Progenitor cell of endocrine pancreas (in vitro differentiated cells): ENCODE results near the gene NEU2. TPM values are rescaled to one million over a fixed set of nuclear protein-coding genes. Genes with fewer than 3 reads are reported as not detected.

Experiments
- DNase-seq: peaks from one replicate; pipeline ENCODE4 v3.0.0; 2021; ENCODE audit warnings: low spot score; ENCODE audit not compliant: unreplicated experiment
- H3K27ac Mint-ChIP-seq: 2 replicates; pipeline ENCODE4 v1.8.0; 2021; ENCODE audit warnings: mild to moderate bottlenecking, moderate library complexity, mixed read lengths
- H3K27me3 Mint-ChIP-seq: 2 replicates; pipeline ENCODE4 v1.8.0; 2021; ENCODE audit warnings: mixed read lengths
- H3K36me3 Mint-ChIP-seq: 2 replicates; pipeline ENCODE4 v1.8.0; 2022; ENCODE audit warnings: mixed read lengths; ENCODE audit not compliant: insufficient read depth
- H3K4me1 Mint-ChIP-seq: 2 replicates; pipeline ENCODE4 v1.8.0; 2021; ENCODE audit warnings: low read depth, mixed read lengths
- H3K4me3 Mint-ChIP-seq: 2 replicates; pipeline ENCODE4 v1.8.0; 2021; ENCODE audit warnings: low read depth, mild to moderate bottlenecking, moderate library complexity, mixed read lengths
- H3K9me3 Mint-ChIP-seq: 2 replicates; pipeline ENCODE4 v1.8.0; 2021; ENCODE audit warnings: low read depth, mixed read lengths
- CTCF ChIP-seq: fragments of 200-600 bp; sonication (generic); IDR thresholded peaks from one replicate; pipeline ENCODE4 v1.5.0; 2021; ENCODE audit warnings: antibody characterized with exemption, mild to moderate bottlenecking; ENCODE audit not compliant: unreplicated experiment
- total RNA-seq: library from RNA; stranded (reverse); gene quantifications from 2 replicates; pipeline ENCODE4 v1.2.1, GENCODE V29; 2021

The NEU2 gene
- total RNA-seq, 1 donor from 2014 or later = not detected

- H3K27me3 Mint-ChIP-seq = no peaks in the 10 kb centered on the region
- H3K27ac Mint-ChIP-seq = no peak overlapping the region
- TF ChIP-seq CTCF = no peak
- H3K9me3 Mint-ChIP-seq = no peaks in the 10 kb centered on the region
- H3K4me1 Mint-ChIP-seq = no peaks in the 10 kb centered on the region
- no peak for DNase-seq
- H3K36me3 Mint-ChIP-seq = no peaks in the 10 kb centered on the region
- H3K4me3 Mint-ChIP-seq = no peak overlapping the region
These were observed 9.3 kb upstream of the NEU2 start for GRCh38 chr2:233023007-233023760.

GRCh38 chr2:233023761-233024410 lies 8.6 kb upstream of the NEU2 start:
- TF ChIP-seq CTCF = no peak
- H3K36me3 Mint-ChIP-seq = no peaks in the 10 kb centered on the region
- no peaks in the 10 kb centered on the region for H3K4me1 Mint-ChIP-seq
- DNase-seq = no peak
- H3K27me3 Mint-ChIP-seq = no peaks in the 10 kb centered on the region
- no peak overlapping the region for H3K27ac Mint-ChIP-seq
- H3K9me3 Mint-ChIP-seq = no peaks in the 10 kb centered on the region
- H3K4me3 Mint-ChIP-seq = no peak overlapping the region

- no peak overlapping the region for H3K27ac Mint-ChIP-seq
- no peak for TF ChIP-seq CTCF
- no peaks in the 10 kb centered on the region for H3K36me3 Mint-ChIP-seq
- no peaks in the 10 kb centered on the region for H3K4me1 Mint-ChIP-seq
- H3K4me3 Mint-ChIP-seq = no peak overlapping the region
- no peaks in the 10 kb centered on the region for H3K27me3 Mint-ChIP-seq
- no peaks in the 10 kb centered on the region for H3K9me3 Mint-ChIP-seq
- DNase-seq = no peak
These were observed 6.8 kb upstream of the NEU2 start for GRCh38 chr2:233025706-233026105.

GRCh38 chr2:233026198-233026813 lies 6.2 kb upstream of the NEU2 start:
- DNase-seq = no peak
- H3K27me3 Mint-ChIP-seq = no peaks in the 10 kb centered on the region
- H3K27ac Mint-ChIP-seq = no peak overlapping the region
- no peak overlapping the region for H3K4me3 Mint-ChIP-seq
- no peak for TF ChIP-seq CTCF
- H3K36me3 Mint-ChIP-seq = no peaks in the 10 kb centered on the region
- H3K9me3 Mint-ChIP-seq = no peaks in the 10 kb centered on the region
- no peaks in the 10 kb centered on the region for H3K4me1 Mint-ChIP-seq

GRCh38 chr2:233029321-233029720 lies 3.2 kb upstream of the NEU2 start:
- DNase-seq = no peak
- TF ChIP-seq CTCF = no peak
- Mint-ChIP-seq H3K27ac (no peak overlapping the region), H3K4me1 (no peaks in the 10 kb centered on the region), H3K9me3 (no peaks in the 10 kb centered on the region), H3K4me3 (no peak overlapping the region), H3K36me3 (no peaks in the 10 kb centered on the region), H3K27me3 (no peaks in the 10 kb centered on the region)
